HG02943 (cell line): Measurements from ENCODE around the gene SH3D19.

ENCODE experiments used
- ATAC-seq: cut with Tn5 transposase; IDR thresholded peaks from one replicate; pipeline ENCODE4 v1.9.1; 2021; ENCODE audit warnings: mild to moderate bottlenecking, low read depth, moderate library complexity; ENCODE audit not compliant: unreplicated experiment

Gene SH3D19

DNA sequence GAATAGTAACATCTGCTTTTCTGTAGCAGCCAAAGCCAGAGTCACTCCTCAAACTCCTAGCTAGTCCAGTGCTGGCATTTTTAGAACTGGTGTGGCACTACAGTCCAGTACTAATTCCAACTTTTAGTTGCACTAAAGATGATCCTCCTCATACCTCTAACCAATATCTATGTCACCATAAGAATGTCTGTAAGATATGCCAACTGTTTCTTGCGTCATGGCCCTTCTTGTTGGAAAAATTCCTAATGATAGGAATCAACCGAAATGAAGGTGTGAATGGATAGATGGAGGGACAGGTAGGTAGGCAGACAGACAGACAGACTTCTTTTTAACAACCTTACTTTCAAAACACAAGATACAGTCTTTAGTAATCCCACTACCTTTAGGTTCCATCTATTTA is 123.0 kb downstream of the SH3D19 start:
- ATAC-seq: no peak

DNA sequence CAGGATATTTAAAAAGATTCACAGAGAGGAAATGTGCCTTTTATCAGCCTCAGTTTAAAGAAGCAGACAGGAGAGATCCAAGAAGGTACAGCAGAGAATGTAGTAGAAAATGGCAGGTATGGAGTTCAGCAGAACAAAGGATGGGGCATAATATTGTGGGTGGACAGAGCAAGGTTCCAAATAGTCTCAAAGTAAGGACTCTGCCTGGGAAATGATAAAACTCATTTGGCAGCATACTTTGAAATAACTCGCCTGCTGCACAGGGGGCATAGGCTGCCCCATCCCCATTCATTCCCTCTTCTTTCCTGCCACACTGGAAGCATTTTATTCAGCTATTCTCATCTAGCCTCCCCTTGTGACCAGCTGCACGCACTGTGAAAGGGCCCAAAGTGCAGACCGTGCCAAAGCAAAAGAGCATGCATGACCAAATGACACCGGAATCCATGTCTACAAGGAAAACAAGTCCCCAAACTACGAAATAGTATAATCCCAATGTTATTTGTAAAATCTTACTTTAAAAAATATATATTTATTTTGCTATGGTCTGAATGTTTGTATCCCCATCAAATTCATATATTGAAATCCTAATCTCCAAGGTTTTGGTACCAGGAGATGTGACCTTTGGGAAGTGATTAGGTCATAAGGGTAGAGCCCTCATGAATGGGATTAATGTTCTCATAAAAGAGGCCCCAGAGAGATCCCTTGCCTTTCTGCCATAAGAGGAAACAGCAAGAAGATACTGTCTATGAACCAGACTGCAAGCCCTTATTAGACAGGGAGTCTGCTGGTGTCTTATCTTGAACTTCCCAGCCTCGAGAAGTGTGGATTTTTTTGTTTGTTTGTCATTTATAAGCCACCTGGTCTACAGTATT is 125.8 kb downstream of the SH3D19 start:
- no peak for ATAC-seq

DNA sequence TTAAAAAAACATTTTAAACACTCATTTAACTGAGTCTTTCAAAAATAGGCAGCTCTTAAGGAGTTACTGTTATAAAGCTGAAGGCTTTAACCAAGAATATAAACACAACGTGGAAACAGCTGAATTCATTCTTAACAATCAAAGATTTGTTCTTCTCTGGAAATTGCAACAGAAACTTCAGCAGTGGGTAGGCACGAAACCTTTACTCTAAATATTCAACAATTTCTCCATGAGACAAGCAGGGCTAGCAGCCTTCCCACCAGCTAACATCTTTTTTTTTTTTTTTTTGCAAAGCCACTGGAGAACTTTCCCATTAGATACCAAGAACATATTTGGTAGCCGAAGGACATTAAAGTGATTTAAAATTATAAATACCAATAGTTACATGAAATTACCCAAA is 126.7 kb downstream of the SH3D19 start:
- no peak for ATAC-seq

DNA sequence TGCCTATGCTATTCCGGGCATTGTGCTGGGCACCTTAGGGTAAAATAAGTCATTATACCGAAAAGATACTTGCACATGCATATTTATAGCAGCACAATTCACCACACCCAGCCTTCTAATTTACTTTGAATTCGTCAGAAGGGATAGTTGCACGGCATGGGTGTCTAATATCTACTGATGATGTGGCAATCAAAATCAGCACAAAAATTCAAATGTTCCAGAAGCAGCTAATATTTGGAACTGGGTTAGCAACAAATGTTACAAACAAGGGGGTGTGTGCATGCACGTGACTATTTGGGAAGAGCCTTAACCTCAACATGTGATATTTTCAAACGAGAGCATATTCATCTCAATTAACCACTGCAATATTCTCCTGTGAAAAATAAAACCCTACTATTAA is 128.2 kb downstream of the SH3D19 start:
- ATAC-seq: no peak

DNA sequence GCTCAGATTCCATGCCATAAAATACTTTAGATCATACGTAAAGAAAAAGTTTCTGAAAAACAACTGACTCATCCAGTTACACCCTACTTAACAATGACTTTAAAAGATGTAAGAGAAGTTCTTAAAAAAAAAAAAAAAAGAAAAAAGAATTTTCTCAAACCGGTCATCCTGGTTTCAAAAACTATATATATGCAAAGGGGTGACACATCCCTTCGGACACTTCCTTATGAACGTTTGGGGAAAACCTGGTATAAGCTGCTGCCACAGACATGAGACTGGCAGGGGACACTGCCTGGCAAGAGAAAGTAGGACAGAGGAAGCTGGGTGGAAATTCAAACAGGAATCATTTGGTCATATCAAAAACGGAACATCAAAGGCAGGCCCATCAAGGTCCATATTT is 129.6 kb downstream of the SH3D19 start:
- ATAC-seq: no peak

DNA sequence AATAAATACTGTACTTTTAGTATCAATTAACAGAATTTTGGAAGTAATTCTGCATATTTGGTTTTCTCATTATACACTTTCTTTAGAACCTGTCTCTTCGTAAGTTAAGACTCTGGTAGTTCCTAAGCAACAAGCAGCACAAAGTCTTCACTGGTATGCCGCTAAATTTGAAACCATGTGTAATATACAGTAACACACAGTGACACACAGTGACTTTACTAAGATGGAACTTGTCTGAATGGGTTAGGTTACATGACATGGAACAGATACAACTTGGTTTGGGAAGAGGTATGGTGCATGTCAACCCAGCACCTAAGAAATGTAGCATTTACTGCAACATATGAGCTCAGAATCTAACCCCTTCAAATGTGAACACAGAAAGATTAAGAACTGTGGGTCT is 132.0 kb downstream of the SH3D19 start:
- ATAC-seq: no peak

DNA sequence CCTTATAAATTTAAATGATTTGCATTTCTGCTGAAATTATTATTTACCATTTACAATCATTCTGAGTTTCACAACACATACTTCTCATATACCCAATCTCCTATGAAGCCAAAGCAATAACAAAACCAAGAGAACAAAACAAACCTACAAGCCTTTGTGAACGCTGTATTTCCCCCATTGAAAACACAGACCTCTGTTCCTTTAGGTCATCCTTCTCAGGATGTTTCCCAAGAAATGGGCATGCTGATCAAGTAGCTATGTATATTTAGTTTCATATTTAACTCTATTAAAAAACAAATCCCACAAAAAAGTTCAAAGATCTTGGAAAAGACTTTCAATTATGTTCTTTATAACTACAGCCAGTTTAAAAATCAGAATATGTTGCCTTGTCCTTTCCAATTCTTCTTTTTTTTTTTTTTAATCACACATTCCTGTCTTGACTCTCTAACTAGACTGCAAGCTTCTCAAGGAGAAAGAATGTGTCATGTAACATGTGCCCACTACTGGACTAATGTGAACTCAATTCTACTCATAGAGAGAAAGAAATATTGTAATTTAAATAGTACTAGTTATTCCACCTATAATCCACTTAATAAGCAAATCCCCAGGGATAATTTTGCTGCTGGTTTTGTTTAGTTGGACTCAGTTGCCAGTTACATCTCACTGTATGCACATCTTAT is 132.7 kb downstream of the SH3D19 start:
- no peak for ATAC-seq

DNA sequence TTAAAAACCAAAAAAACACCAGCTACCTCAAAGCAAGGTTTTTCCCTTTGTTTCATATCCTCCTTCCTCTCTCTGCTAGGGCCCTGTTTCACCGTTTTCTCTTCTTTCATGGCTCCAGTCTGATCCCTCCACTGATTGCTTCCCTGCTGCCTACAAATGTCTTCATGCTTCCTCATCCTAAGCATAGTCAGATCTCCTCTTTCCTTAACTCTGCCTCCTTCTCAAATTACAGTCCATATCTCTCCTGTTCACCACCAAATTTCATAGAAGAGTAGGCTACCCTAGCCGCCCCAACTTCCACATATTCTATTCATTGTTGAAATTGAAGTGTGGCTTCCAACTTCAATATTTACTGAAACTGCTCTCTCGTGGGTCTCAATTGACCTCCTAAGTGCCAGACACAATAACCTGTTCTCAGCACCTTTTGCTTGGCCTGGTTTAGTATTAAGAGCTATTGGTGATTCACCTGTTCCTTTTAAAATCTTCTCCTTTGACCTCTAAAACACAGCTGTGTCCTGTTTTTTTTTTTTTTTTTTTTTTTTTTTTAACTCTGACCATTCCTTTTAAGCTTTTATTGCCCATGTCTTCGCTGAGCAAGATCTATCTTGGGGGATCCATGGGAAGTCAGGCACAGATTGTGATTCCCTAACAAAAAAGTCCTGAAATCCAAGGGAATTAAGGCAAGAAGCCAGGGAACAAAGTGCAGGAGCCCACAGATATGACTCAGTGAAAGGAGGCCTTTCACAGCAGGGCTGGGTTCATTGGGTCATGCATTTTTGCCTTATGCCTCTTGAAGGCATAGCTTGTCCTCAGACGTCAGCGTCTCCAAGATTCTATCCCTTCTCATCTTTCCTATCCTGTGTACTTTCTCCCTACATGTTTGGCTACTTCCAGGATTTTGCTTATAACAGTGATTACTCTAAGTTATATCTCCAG is 140.6 kb downstream of the SH3D19 start:
- ATAC-seq: no peak

DNA sequence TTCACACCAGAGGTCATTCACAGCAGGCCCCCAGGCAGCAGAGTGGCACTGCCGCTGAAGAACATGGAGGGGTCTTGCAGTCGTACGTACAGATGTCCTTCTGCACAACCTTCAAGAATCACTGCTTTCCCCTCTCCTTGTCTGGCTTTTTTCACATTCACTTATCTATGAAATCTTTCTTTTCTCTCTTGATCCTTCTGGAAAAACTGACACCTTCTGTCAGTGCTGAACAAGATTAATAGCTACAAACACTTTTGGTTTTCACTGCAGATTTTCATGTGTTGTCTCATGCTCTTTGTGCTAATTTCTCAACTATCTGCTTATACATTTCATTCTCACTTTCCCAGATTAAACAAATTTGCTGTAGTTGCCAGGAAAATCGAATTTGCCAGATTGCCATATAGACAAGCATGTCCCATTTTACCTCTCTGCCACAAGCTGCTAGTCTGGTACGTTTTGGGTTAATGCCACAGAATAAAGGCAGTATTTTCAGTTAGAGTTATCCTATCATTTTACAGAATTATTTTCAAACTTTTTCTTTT is 142.9 kb downstream of the SH3D19 start:
- no peak for ATAC-seq

DNA sequence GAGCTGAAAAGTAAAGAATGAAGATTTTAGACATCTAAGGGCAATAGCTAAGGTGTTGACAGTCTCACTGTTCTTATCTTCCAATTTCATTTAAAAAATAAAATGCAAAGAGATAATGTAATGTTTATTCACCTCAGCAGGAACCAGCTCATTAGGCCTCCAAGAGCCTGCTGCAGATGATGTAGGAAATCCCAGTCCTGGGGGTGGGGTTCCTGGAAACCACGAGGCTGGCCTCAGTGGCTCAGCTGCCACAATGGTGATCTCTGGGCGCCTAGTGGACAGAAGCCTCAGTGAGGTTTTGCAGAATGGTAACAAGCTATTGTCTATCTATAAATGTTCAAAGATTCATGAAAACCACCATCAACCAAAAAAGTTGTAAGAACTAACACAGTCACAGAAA is 148.7 kb downstream of the SH3D19 start:
- no peak for ATAC-seq

DNA sequence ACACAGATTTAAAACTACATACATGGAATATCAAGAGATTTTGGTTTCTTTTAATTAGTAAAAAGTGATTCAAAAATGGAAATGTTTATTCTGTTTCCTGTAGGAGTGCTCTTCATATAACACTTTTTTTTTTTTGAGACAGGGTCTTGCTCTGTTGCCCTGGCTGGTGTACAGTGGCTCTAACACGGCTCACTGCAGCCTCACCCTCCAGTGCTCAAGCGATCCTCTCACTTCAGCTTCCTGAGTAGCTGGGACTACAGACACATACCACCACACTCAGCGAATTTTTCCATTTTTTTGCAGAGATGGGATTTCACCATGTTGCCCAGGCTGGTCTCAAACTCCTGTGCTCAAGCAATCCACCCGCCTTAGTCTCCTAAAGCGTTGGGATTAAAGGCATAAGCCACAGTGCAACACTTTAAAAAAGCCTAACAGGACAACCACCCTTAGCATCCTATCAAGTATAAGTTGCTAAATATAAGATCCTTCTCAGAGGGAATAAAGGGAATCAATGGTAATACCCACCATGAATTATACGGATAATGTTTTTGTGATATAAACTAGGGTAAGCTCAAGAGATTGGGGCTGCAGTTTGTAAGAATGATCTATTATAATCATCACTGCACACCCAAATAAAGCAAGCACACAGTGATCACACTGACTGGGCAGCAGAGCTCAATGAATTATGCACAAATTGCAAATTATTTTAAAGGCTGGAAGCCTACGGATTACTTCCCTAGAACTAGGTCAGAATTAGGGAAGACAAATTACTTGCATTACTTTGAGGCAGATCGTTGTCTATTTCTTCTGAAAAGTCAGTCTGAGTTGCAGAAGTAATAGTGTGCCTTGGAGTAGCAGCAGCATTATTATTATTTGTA is 149.4 kb downstream of the SH3D19 start:
- no peak for ATAC-seq

DNA sequence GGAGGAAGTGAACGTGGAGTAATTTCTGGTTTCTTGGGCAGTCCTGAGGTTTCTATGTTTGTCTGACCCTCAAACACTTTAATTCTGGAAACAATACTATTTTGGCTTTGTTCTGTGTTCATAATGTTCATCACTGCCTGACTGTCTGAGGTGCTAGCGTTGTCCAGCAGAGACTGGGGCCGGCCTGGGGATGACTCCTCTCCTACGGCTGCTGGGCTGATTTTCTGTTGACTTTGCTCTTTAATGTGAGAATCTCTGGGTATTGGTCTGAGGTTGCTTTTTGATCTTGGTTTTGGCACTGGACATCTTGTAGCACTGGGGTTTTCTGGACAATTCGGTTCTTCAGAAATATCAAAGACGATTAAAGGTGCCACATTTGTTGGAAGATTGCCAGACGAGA is 150.2 kb downstream of the SH3D19 start:
- no peak for ATAC-seq

DNA sequence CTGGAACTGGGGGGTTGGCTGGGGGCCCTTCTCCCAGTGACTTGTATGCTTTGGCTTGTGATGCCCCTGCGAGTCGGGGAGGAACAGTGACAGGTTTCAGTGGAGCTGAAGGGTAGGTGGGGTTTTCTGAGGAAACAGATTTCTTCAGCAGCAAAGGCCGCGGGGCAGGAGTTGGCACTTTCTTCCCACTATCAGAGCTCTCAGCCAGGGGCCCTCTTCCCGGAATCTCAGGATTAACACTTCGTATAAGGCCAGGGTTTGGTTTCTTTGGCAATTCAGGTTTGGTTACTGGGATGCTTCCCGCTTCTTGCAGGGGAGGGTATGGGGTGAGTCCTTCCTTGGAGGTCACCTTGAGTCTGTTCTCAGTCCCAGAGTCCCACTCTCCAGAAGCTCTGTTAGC is 150.6 kb downstream of the SH3D19 start:
- no peak for ATAC-seq

DNA sequence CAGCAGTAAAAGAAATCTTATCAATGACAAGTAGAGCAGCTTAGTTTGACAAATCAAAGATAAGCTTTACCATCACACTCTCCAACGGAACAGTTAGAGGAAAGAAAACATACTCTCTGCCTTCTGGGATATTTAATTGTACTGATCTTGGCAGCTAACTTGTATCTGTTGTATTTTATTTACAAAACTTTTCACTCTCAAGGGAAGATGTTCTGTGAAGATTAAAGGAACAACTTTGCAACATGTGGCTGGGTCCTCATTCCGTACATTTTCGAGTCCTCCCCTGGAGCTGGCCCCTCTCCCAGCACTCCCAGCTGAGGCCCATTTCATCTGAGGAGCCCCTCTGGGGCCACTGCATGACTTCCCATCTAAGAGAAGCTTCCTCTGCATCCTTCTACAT is 151.5 kb downstream of the SH3D19 start:
- ATAC-seq: no peak

DNA sequence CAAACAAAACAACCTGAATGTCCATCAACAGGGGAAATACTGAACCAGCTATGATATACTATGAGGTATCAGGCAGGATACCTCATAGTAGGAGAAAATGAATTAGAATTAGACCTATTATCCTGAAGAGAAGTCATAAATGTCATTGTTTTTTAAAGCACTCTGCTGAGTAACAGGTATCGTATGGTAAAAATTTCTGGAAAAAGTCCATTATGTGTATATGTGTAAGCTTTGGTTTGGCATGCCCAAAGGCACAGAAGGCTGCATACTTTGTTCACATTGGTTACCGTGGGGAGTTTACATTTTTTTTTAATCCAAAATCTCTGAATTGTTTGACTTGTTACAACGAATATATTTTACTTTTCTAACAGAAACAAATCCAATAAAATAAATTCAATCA is 155.5 kb downstream of the SH3D19 start:
- ATAC-seq: no peak

DNA sequence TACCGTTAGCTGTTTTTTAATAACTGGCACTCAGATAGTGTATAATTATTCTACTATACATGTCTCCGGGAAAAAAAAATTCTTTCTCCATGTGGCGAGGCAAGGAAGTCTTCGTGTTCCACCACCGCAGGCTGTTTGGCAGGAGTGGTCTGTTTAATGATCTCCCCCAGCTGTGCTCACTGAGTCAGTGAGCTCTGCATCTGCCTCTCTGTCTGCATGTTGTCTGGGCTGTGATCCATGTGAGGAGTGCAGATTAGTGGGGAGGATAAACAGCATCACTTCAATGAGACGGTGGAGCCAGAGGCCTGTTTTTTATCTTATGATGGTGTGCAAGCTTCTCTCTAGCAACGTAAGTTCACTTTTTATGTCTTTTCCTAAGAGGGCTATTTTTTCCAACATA is 156.2 kb downstream of the SH3D19 start:
- no peak for ATAC-seq

DNA sequence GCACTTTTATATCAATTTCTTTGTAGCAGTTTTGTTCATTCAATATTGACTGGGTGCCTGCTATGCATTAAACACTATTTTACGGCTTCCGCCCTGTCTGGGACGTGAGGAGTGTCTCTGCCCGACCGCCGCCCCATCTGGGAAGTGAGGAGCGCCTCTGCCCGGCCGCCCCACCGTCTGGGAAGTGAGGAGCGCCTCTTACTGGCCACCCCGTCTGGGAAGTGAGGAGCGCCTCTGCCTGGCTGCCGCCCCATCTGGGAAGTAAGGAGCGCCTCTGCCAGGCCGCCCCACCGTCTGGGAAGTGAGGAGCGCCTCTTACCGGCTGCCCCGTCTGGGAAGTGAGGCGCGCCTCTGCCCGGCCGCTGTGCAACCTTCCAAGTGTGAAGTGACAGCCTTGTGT is 157.8 kb downstream of the SH3D19 start:
- ATAC-seq: no peak

DNA sequence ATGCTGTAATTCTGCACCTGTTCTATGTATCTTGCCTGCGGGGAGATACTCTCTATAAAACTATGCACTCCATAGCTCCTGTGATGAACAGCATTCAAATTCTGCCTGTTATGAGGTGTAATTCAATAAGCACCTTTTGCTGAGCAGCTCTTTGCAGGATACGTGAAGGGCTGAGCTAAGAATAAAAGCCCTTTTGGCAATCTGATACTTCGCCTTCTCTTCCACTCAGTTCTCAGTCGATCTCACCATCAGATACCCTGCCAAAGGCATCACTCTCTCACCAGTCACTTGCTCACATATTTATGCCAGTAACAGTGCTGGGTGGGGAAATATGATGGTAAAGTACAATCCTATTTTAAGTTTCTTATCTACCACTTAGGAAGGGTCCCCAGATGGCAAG is 158.8 kb downstream of the SH3D19 start:
- ATAC-seq: no peak

DNA sequence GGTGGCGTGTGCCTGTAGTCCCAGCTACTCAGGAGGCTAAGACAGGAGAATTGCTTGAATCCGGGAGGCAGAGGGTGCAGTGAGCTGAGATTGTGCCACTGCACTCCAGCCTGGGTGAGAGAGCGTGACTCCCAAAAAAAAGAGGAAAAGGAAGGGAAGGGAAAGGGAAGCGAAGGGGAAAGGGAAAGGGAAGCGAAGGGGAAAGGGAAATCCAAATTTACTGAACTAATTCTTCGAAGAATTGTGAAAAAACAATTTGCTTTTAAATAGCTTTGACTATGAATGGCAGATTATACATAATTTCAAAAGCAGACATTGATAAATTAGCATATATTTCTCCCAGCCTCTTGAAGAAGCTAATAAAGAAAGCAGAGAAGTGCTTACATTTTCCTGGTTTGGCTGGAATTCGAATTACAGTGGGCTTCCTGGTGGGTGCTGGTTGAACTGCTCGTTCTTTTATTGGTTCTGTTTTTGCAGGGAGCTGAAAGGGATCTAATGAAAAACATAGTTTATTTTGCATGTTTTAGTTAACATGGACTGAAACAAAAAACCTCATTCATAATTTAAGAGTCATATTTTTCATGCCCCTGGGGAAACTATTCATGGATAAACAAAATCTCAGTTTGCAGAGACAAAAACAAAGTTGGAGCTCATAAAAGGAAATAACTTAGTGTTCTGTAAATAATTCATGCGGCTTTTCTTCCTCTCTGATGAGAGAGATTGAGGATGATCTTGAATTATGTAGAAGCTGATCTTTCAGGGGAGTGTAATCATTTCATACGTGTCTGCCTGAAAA is 160.0 kb downstream of the SH3D19 start:
- ATAC-seq: no peak
